Activated CD4-positive, alpha-beta T cell treated with anti-CD3 and anti-CD28 coated beads for 1 hour (primary cell): ENCODE results near the gene ARHGAP18.

Experiments
- DNase-seq: peaks from one replicate; pipeline ENCODE4 v3.0.0-alpha.2; 2020

Gene ARHGAP18

DNA sequence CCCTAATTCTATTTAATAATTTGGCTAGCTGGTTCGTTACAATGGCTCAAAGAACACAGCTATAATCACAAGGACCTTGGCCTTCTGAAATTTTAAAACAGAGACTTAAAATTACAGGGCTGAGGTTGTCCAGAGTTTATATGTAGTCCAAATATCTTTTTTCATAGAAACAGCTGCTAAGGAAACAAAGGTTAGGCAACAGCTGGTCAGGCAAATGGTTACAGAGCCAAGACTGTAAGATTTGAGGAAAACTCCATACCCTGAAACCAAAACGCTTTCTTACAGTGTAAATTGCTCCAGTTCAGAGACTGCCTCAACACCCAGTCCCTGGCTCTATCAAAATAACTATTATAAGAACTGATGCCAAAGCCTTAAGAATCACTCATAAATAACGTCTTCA lies 9.7 kb upstream of the ARHGAP18 start:
- no peak for DNase-seq

DNA sequence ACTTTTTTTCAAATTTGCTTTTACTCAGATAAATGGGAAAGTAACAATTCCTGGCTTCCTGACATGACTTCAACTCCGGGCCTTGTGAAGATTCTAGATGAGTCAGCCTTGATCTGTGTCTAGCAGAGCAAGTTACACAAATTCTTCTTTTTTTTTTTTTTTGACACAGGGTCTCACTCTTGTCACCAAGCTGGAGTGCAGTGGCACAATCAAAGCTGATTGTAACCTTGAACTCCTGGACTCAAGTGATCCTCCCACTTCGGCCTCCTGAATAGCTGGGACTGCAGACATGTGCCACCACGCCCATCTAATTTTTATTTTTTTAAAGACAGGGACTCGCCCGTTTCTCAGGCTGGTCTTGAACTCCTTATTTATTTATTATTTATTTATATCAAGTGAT lies 7.3 kb upstream of the ARHGAP18 start:
- DNase-seq: no peak

DNA sequence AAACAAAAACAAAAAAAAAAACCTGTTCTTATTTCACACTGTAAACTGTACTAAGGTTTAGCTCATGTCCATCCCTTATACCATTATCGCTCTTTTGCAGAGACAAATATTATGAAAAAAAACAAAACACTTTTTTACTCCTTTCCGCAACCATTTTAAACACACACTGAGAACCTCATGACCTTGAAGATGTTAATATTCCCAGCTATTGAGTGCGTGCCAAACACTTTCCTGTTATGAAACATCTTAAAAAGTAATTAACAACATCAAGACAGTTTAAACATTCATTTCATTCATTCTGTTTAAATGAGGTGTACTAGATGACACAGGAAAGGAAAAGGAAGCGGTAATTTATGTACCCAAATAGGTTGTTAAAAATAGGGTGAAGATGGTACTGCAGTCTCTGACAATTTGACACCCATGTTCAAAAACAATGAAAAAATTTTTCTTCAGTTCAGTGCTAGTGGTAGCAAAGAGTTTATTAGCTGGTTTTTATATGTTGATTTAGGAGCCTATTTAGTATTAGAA lies 3.9 kb upstream of the ARHGAP18 start:
- no peak for DNase-seq

DNA sequence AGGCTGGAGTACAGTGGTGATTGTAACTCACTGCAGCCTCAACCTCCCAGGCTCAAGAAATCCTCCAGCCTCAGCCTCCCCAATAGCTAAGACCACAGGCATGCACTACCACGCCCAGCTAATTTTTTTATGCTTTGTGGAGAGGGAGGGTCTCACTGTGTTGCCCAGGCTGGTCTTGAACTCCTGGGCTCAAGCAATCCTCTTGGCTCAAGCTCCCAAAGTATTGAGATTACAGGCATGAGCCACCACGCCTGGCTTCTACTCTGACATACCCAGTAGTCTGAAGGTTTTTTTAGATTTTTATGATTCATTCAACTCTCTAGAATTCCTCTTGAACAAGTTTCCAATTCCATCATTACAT lies 1.3 kb upstream of the ARHGAP18 start:
- no peak for DNase-seq

DNA sequence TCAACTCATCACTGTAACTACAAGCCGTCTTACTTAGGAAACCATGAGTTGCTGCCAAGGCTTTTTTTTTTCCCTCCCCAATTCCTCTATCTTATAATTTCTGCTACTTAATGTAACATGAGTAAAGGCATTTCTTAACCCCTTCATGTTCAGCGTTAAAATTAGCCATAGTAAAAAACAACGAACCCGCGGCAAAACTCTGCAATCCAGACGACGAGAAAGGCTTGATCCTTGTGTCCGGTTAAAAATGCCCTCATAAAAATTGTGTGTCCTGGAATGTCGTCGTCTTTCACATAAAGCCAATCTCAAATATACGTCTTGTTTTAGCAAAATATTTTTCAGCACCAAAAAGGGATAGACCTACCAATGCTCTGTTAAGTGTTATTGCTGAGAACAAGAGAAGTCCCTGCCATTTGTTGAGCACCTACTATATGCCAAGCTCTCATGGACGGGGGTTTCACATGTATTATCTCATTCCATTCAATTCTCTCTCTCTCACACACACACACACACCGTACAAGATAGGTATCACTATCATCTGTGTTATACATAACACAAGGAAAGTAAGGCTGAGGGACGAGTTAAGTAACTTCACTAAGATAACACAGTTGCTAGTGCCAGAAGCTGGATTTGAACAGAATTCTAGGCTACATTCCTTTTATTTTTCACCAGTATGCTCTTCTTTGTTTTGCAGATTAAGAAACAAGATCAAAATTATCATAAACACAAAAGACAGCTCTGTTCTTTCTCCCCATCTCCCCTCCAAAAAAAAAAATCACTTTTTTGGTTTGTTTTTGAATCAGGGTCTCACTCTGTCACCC lies 683 bp upstream of the ARHGAP18 start:
- no peak for DNase-seq

DNA sequence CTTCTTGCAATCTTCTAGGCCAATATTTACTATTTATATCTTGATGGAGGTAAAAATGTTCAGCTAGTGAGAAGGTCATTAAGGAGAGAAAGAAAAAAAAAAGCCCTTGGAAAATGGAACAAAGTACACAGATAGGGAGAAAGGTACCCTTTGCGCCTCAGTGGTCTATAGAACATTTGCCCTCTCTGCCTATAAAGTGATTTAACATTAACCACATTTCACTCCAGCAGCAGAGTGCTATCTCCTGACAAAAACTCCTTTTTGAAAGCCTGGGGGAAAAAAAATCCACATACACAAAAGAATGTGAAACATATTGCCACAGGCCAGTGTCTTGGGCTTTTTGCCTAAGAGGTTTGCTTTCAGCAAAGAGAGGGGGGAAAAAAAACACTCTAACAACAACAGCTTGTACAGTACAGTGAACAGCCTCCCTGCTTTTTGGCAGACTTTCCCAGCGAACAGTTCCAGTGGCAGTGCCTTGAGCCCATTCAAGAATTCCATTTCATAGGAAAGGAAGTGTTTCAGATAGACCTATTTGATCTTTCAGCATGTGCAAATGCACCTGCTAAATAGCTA lies 695 bp downstream of the ARHGAP18 start:
- no peak for DNase-seq

DNA sequence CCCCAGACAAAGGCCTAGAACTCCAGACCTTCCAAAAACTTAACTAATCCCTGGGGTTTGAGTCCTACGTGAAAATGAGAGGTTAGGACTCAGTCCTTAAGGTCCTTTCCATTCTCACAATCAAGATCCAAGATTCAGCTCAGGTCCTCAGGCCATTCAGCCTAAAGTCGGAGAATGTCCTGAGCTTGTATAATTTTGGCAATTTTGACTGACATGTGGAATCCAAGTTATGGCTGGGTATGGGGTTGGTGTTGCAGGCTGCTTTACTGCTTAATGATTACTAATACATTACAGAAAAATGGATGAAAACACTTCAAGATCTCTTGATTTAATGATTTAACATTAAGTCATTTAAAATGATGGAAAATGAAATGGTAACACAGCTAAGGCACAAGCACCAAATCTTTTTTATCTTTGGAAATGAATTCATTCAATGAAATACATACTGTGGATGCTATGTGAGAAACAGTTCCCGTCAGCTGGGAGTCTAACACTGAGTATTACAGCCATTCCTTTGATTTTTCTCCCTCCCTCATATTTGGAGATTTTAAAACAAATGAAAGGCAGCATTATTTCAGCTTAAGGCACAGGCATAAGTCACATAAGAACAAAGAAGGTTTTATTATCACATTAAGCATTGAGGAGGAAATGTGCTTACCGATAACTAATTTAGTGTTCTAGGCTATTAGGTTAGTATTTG lies 1.3 kb downstream of the ARHGAP18 start:
- DNase-seq: no peak

DNA sequence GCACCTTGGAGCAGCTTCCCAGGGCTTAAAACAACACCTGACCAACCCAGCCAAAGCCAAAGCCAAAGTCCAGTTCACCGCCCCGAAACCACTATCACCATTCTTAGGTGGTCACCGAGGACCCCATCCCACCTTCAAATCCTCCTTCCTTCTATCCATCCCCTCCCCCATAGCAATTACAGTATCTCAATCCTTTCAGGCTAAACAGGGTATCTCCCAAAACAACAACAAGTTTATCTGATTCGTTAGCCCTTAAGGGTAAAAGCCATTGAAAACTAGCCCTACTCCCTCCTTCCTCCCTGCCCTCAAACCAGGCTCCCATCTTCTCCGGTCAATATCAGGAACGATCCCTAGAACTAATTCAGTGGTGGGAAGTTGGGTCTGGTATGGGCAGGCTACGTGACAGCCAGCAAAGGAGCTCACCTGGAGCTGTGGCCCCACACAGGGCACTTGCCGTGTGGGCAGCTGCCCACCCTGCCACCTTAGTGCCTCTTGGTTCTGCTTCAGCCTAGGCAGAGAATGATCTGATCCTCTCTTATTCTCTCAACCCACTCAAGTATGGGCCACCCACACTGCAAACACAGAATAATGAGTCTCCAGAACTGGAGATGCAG lies 2.0 kb downstream of the ARHGAP18 start:
- DNase-seq: no peak

DNA sequence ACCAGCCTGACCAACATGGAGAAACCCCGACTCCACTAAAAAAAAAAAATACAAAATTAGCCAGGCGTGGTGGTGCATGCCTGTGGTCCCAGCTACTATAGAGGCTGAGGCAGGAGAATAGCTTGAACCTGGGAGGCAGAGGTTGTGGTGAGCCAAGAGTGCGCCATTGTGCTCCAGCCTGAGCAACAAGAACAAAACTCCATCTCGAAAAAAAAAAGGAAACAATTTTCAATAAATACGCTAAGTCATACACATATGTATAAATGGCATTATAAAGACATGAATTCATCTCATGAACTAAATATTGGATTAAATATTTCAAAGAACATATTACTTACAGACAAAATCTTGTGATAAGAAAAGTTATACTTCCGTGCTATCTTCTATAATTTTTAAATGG lies 2.9 kb downstream of the ARHGAP18 start:
- DNase-seq: no peak

DNA sequence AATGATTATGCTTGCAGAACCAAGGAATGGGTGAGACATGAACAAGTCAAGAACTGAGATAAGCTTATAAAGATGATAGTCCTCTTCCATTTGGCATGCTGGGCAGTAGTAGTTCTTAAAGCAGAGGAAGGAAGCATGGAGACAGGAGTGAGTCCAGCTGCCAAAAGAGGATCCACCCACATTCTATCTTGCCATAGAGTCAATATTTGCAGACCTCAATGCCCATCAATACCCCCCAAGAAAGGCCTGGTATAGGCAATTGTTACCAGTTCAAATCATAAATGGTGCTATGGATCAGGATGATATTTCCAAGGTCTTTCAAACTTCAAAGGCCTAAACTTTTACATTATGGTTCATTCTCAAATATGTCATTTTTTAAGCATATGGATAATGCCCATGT lies 4.8 kb downstream of the ARHGAP18 start:
- DNase-seq: no peak

DNA sequence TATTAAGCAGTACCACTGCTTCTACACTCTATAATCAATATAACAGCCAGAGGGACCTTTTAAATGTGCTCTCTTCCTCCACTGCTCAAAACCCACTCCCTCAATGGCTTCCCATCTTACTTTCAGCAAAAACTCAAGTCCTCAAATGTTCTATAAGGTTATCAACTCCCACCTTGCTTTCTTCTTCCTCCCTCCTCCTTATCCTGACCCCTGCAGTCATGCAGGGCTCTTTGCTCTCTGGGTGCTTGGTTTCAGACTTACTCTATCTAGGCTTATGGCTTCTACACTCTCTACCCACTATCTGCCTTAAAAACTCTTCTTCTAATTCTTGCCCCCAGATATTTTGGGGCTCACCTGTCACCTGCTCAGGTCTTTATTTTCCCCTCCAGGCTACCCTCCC lies 5.3 kb downstream of the ARHGAP18 start:
- no peak for DNase-seq

DNA sequence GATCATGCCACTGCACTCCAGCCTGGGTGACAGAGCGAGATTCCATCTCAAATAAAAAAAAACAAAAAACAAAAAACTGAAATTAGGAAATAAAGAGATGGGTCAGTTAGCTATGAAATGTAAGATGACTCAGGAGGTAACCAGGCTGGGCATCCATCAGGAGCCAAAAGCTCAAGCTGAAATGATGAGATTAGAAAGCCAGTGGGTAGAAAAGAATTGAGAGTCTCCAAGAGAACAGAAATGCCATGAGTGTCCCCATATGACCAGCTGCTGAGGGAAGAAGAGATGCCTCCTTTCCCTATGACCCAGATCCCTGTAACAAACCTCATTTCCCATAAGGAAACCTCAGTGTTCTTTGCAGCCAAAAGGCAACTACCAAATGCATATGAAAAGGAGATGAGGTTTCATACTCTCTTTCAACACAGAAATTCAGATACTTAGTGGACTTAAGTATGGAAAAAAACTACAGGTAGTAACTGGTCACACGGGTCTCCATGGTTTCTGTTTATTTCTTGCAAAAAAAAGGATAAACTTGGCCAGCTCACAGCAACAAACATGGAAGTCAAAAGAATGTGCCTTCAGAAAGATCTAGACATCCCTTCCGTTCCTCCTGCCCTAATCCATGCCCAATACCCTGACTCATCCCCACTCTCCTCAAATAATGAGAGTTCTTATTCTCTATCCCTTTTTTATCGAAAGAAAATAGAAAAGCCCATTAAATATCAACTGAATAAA lies 8.1 kb downstream of the ARHGAP18 start:
- no peak for DNase-seq

DNA sequence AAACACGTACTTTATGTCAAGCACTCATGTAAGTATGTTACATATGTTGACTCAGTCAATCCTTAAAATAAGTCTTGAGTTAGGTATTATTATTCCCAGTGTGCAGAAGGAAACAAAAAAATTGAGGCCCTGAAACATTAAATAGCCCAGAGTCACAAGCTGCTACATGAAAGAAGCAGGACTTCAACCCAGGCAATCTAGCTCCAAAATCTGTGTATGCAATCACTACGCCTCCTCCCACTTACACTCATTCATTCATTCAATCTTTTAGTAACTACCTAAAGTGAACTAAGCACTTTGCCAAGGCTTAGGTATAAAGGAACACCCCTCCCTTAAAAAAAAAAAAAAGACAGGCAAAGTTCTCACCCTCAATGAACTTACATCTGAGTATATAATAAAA lies 9.3 kb downstream of the ARHGAP18 start:
- no peak for DNase-seq

DNA sequence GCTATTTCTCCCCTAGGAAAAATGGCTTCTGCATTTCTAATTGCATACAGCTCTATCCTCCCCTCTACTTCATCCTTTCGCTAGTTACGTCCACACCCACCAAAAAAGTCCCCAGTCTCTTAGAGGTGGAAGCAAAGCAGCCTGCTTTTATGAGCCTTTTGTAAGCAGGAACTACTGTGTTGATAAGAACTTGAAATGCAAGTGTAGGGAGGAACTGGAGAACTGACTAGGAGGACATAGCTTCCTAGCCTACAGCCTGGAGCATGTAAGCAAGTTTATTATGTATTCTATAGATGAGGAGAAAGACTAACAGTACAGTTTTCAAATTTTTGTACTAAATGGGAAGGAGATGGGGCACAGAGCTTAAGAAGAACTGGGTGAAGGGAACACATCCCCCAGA lies 10.3 kb downstream of the ARHGAP18 start:
- no peak for DNase-seq

DNA sequence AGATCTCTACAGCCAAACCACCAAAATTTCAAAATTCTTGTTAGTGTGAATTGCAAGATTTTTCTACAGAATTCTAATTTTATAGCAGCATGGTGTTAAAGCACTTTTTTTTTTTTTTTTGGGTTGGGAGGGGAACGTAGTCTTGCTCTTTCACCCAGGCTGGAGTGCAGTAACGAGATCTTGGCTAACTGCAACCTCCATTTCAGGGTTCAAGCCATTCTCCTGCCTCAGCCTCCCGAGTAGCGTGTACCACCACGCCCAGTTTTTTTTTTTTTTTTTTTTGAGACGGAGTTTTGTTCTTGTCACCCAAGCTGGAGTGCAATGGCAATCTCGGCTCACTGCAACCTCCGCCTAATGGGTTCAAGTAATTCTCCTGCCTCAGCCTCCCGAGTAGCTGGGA lies 11.5 kb downstream of the ARHGAP18 start:
- no peak for DNase-seq

DNA sequence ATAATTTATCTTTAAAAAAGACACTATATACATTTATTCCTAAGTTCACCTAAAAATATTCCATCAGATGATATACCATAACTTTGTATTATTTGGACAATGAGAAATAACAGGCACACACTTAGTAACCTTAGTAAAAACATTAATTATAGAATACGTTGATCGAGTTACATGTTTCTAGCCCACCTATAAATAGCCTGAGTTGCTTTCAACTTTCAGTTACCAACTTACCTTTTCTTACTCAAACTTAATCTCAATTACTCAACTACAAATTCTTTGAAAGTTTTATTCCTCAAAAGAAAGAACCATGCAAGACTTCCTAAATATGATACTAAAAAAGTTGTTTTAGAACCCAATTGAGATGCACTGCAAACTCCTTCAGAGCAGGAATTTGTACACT lies 12.2 kb downstream of the ARHGAP18 start:
- no peak for DNase-seq

DNA sequence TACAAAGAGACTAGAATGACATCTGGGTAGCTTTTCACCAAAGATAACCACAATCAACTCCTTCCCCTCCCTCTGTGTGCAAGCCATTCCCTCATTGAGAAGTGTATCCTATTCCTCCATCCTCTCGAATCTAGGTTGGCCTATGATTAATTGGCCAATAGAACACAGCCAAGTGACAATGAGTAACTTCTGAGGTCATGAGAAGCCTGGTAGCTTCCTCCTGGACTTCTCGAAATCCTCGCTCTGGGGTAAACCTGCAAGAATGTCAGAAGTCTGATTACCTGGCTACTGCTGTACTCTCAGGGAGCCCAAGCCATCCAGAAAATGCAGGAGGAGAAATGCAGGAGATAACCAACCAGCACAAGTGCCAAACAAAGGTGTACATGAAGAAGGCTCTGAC lies 13.1 kb downstream of the ARHGAP18 start:
- no peak for DNase-seq

DNA sequence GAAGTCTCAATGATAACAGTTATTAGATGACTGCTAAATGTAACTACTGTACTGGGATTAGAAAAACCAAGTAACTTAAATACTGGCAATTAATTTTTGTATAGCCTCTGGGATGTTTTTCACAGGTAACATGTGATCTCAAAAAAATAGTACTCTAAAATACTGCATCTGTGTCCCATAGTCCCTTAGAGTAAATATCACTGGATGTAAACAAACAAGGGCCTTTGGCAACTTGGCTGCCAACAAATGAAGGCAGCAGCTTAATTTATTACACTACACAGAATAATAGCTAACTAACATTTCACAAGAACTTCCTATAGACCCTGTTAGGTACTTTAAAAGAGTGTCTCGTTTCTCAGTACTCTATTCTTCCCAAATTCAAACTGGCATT lies 14.0 kb downstream of the ARHGAP18 start:
- no peak for DNase-seq

DNA sequence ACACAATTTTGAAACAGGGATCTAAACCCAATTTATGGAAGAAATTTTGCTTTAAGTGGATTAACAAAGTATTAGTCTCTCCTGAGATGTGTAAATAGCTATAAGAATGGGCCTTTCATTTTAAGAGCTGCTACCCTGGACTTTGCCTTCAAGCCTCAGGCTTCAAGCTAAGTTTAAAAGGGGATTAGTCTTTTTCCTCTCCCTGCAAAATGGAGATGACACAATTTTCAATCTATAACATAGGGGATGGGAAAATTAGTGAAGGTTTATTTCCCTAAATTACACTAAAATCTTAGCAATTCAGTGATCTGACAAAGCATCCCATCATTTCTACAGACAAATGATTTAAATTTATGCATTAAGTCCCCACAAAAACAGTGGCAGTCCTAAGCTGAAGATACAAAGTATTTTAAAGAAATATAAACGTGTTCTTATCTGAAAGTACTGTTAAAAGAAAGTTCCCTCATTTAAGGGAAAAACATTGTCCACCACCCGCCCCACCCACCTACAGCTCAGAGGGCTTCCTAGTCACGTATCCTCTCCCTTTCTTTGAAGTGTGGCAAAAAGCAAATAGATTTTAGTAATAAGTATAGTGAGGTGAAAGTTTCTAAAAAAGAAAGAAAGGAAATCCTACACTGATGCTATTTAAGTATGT lies 14.5 kb downstream of the ARHGAP18 start:
- no peak for DNase-seq

DNA sequence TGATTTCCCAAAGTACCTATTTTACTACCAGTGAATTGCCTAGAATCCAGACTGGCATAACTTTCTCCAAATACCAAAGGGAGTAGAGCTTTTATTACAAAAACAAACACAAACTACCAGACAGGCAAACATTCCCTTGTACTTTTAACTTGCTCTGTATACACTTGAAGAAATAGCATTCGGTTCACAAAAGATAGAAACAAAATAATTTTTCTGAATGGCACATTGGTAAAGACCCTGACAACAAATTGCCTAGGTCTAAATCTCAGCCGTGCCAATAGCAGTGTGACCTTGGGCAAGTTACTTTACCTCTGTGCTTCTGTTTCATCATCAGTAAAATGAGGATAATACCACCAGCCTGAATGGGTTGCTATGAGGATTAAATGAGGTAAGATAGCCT lies 15.9 kb downstream of the ARHGAP18 start:
- no peak for DNase-seq

DNA sequence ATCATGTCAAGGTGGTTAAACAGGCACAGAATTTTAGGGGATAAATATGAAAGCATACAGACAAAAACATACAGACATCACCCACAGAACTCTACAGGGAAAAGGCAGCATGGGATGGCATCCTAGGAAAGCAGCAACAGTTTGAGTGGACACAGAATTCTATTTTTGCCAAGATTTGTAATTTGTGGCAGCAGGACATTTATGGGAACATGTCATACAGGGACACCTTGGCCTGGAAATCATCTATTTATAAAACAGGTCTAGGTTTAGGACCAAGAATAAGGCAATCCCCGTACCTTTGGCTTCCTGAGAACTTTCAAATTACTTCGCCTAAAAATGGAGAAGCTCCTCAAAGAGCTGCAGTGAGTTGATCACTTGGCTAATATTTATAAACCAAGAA lies 17.5 kb downstream of the ARHGAP18 start:
- DNase-seq: no peak

DNA sequence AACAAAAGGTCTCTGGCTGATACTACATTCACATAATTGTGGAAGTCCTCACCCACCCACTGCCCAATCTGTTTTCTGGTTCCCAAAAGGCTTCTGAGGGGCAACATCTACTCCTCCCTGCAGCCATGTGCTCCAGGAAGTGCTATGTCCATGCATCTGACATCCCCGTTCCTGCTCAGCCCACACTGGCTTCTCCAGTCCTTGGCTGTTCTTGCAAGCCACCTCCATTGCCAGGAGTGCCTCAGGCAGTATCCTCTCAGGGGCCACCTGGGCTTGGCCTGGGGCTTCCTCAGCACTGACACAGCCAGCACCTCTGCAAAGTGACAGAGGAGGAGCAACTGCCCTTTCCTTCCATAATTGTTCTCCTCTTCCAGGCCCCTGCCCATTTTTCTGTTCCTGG lies 18.3 kb downstream of the ARHGAP18 start:
- no peak for DNase-seq
